Mucosa of gallbladder (tissue), 1 donor: ENCODE data around the gene ELFN2. TPM values are rescaled to one million over a fixed set of nuclear protein-coding genes. Genes with fewer than 3 reads are reported as not detected.

ENCODE experiments used
- DNase-seq: peaks from one replicate; pipeline ENCODE4 v3.0.0-alpha.2; 2020; ENCODE audit warnings: low spot score
- total RNA-seq: library from RNA; stranded (reverse); gene quantifications from one replicate; pipeline ENCODE4 v1.2.1, GENCODE V29; 2021
- donor health status: DM: no; HTN: no; CAD: no.

Gene ELFN2
- total RNA-seq, 1 donor from 2014 or later, result 31.2 TPM

- no peak for DNase-seq
These were observed 28.6 kb upstream of the ELFN2 start for GRCh38 chr22:37455896-37456295.

GRCh38 chr22:37454857-37455686, 27.8 kb upstream of the ELFN2 start:
- DNase-seq, result peak; percentile 32

GRCh38 chr22:37453696-37454095, 26.4 kb upstream of the ELFN2 start:
- no peak for DNase-seq

GRCh38 chr22:37451218-37451617, 23.9 kb upstream of the ELFN2 start:
- no peak for DNase-seq

GRCh38 chr22:37449331-37450001, 22.2 kb upstream of the ELFN2 start:
- DNase-seq, result no peak

GRCh38 chr22:37448516-37449127, 21.3 kb upstream of the ELFN2 start:
- DNase-seq, result no peak

GRCh38 chr22:37445501-37445900, 18.2 kb upstream of the ELFN2 start:
- DNase-seq, result no peak

- DNase-seq, result no peak
These were observed 16.7 kb upstream of the ELFN2 start for GRCh38 chr22:37443977-37444376.

- no peak for DNase-seq
These were observed 15.8 kb upstream of the ELFN2 start for GRCh38 chr22:37443086-37443485.

- DNase-seq, result no peak
These were observed 15.3 kb upstream of the ELFN2 start for GRCh38 chr22:37442537-37442936.

- DNase-seq, result no peak
These were observed 14.9 kb upstream of the ELFN2 start for GRCh38 chr22:37442135-37442534.

- no peak for DNase-seq
These were observed 13.6 kb upstream of the ELFN2 start for GRCh38 chr22:37440875-37441274.

GRCh38 chr22:37439347-37439746, 12.1 kb upstream of the ELFN2 start:
- no peak for DNase-seq

GRCh38 chr22:37435970-37436603, 8.8 kb upstream of the ELFN2 start:
- DNase-seq, result no peak

- DNase-seq, result no peak
These were observed 6.5 kb upstream of the ELFN2 start for GRCh38 chr22:37433786-37434185.

- DNase-seq, result no peak
These were observed 5.4 kb upstream of the ELFN2 start for GRCh38 chr22:37432708-37433054.

- no peak for DNase-seq
These were observed 4.8 kb upstream of the ELFN2 start for GRCh38 chr22:37431801-37432707.

GRCh38 chr22:37431366-37431765, 4.1 kb upstream of the ELFN2 start:
- no peak for DNase-seq

GRCh38 chr22:37430941-37431340, 3.7 kb upstream of the ELFN2 start:
- DNase-seq, result no peak

GRCh38 chr22:37428649-37429586, 1.6 kb upstream of the ELFN2 start:
- DNase-seq, result peak; percentile 31
